ENCODE results near the gene YARS1.

Gene YARS1

DNA sequence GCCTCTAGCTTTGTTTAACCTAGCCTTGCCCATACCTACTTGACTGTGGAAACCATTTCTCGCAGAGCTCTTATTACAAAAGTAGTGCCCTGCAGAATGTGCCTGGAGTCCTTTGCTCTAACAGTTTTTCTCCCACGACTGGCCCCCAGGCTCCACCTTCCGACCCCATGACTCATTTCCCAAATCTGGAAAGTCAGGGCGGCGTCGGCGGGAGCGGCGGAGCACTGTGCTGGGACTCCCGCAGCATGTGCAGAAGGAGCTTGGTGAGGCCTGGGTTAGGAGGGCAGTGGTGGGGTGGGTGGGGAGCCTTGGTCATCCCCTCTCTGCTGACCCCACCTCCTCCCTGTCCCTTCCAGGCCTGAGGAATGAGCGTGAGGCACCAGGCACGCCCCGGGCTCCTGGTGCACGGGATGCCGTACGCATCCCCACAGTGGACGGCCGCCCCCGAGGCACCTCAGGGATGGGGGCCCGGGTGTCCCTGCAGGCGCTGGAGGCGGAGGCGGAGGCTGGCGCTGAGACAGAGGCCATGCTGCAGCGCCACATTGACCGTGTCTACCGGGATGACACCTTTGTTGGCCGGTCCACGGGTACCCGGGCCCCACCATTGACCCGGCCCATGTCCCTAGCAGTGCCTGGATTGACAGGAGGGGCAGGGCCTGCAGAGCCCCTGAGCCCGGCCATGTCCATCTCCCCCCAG lies 47.5 kb downstream of the YARS1 start:
- Mint-ChIP-seq H3K4me1 (peaks cover 84% of the 10 kb centered on the region), H3K27ac (peak overlapping the region; percentile 64), H3K9me3 (no peaks in the 10 kb centered on the region), H3K4me3 (peak overlapping the region; percentile 36), H3K36me3 (ENCODE audit: low read depth) (peaks cover 28% of the 10 kb centered on the region), H3K27me3 (ENCODE audit: low read depth, poor library complexity) (no peaks in the 10 kb centered on the region)
- no peak for DNase-seq
- TF ChIP-seq, protein P1, sequence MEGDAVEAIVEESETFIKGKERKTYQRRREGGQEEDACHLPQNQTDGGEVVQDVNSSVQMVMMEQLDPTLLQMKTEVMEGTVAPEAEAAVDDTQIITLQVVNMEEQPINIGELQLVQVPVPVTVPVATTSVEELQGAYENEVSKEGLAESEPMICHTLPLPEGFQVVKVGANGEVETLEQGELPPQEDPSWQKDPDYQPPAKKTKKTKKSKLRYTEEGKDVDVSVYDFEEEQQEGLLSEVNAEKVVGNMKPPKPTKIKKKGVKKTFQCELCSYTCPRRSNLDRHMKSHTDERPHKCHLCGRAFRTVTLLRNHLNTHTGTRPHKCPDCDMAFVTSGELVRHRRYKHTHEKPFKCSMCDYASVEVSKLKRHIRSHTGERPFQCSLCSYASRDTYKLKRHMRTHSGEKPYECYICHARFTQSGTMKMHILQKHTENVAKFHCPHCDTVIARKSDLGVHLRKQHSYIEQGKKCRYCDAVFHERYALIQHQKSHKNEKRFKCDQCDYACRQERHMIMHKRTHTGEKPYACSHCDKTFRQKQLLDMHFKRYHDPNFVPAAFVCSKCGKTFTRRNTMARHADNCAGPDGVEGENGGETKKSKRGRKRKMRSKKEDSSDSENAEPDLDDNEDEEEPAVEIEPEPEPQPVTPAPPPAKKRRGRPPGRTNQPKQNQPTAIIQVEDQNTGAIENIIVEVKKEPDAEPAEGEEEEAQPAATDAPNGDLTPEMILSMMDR (IDR thresholded peaks at IDR 0.05): no peak

DNA sequence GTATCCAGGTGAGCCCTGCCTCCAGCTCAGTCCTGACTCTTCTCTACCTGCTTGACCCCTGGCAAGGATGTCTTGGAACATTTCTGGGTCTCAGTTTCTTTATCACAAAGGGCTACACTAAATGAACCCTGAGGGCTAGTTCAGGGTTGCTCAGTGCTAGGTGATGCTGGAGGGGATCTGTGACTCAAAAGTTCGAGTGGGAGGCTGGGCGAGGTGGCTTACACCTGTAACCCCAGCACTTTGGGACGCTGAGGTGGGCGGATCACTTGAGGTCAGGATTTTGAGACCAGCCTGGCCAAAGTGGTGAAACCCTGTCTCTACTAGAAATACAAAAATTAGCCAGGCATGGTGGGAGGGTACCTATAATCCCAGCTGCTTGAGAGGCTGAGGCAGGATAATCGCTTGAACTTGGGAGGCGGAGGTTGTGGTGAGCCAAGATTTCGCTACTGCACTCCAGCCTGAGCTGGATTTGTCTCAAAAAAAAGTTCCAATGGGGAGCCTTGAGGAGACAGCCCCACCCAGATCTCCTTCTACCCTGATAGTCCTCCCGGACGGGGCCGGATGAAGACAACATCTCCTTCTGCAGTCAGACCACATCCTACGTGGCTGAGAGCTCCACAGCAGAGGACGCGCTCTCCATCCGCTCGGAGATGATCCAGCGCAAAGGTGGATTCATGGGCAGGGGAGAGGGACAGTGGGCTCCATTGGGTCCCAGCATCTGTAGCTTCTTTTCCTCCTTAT lies 48.9 kb downstream of the YARS1 start:
- peak overlapping the region; percentile 29 for H3K27ac Mint-ChIP-seq
- H3K36me3 Mint-ChIP-seq (ENCODE audit: low read depth): peaks cover 28% of the 10 kb centered on the region
- no peaks in the 10 kb centered on the region for H3K27me3 Mint-ChIP-seq (ENCODE audit: low read depth, poor library complexity)
- DNase-seq: no peak
- peaks cover 87% of the 10 kb centered on the region for H3K4me1 Mint-ChIP-seq
- peak overlapping the region; percentile 80 for H3K4me3 Mint-ChIP-seq
- no peaks in the 10 kb centered on the region for H3K9me3 Mint-ChIP-seq
- TF ChIP-seq, protein P1 (IDR thresholded peaks at IDR 0.05): no peak

GRCh38 chr1:32767641-32768040 lies 49.5 kb downstream of the YARS1 start:
- Mint-ChIP-seq H3K27me3 (ENCODE audit: low read depth, poor library complexity) (no peaks in the 10 kb centered on the region), H3K27ac (peak overlapping the region; percentile 86), H3K9me3 (no peaks in the 10 kb centered on the region), H3K4me1 (peaks cover 84% of the 10 kb centered on the region), H3K36me3 (ENCODE audit: low read depth) (peaks cover 26% of the 10 kb centered on the region), H3K4me3 (peak overlapping the region; percentile 80)
- DNase-seq: no peak
- TF ChIP-seq, protein P1 (IDR thresholded peaks at IDR 0.05): no peak

DNA sequence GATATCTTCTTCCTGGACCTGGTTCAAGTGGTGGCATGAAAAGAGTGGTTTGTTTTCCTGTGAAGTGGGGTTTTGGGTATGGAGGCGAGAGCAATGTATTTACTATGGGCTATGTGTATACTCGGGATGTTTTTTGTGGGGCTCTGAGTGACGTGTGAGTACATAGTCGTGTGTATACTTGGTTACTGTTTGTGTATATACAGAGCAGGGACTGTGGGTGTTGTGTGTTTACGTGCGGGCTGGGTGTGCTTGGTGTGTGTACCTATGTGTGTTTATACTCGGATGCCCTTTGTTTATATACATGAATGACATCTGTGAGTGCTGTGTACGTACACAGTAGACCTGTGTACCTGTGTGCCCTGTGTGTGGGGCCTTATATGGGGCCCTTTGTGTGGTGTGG lies 50.0 kb downstream of the YARS1 start:
- H3K4me3 Mint-ChIP-seq: peak overlapping the region; percentile 80
- H3K9me3 Mint-ChIP-seq: no peaks in the 10 kb centered on the region
- H3K4me1 Mint-ChIP-seq: peaks cover 81% of the 10 kb centered on the region
- DNase-seq: no peak
- H3K36me3 Mint-ChIP-seq (ENCODE audit: low read depth): peaks cover 28% of the 10 kb centered on the region
- peak overlapping the region; percentile 86 for H3K27ac Mint-ChIP-seq
- no peaks in the 10 kb centered on the region for H3K27me3 Mint-ChIP-seq (ENCODE audit: low read depth, poor library complexity)
- TF ChIP-seq, protein P1 (IDR thresholded peaks at IDR 0.05): no peak

- H3K4me1 Mint-ChIP-seq: peaks cover 84% of the 10 kb centered on the region
- peak overlapping the region; percentile 80 for H3K4me3 Mint-ChIP-seq
- H3K27ac Mint-ChIP-seq: peak overlapping the region; percentile 86
- TF ChIP-seq, protein P1 (IDR thresholded peaks at IDR 0.05): no peak
- H3K9me3 Mint-ChIP-seq: no peaks in the 10 kb centered on the region
- H3K27me3 Mint-ChIP-seq (ENCODE audit: low read depth, poor library complexity): no peaks in the 10 kb centered on the region
- peaks cover 32% of the 10 kb centered on the region for H3K36me3 Mint-ChIP-seq (ENCODE audit: low read depth)
- DNase-seq: no peak
Measured at GRCh38 chr1:32766328-32766972, 50.7 kb downstream of the YARS1 start.

All from nephron progenitor cell (in vitro differentiated cells).